Activated CD8-positive, alpha-beta T cell treated with anti-CD3 and anti-CD28 coated beads for 36 hours (primary cell): ENCODE results near the gene PARD6B. TPM values are rescaled to one million over a fixed set of nuclear protein-coding genes. Genes with fewer than 3 reads are reported as not detected.

Experiments used
- ATAC-seq: fragments of 200-7000 bp; cut with Tn5 transposase; one replicate; pipeline ENCODE4 v1.10.0; 2021; ENCODE audit warnings: mild to moderate bottlenecking, moderate library complexity
- CTCF ChIA-PET: fragments of 350-600 bp; sonication (Branson Sonifier 250); formaldehyde crosslinking; loops from one replicate; lab custom pipeline; 2021; ENCODE audit warnings: antibody characterized with exemption; lab: Charles Lee
- POLR2A ChIA-PET: fragments of 350-600 bp; sonication (Branson Sonifier 250); formaldehyde crosslinking; loops from one replicate; lab custom pipeline; 2021; ENCODE audit warnings: antibody characterized with exemption; lab: Charles Lee
- DNase-seq: peaks from one replicate; pipeline ENCODE4 v3.0.0-alpha.2; 2020
- H3K27ac Mint-ChIP-seq: one replicate; pipeline ENCODE4 v1.8.0; 2021; ENCODE audit warnings: mild to moderate bottlenecking, mixed read lengths
- H3K27me3 Mint-ChIP-seq: one replicate; pipeline ENCODE4 v1.8.0; 2021; ENCODE audit warnings: mixed read lengths
- H3K36me3 Mint-ChIP-seq: one replicate; pipeline ENCODE4 v1.8.0; 2021; ENCODE audit warnings: low read depth, mixed read lengths
- H3K4me1 Mint-ChIP-seq: one replicate; pipeline ENCODE4 v1.8.0; 2021; ENCODE audit warnings: low read depth, mixed read lengths
- H3K4me3 Mint-ChIP-seq: one replicate; pipeline ENCODE4 v1.8.0; 2021; ENCODE audit warnings: mild to moderate bottlenecking, moderate library complexity, mixed read lengths
- H3K9me3 Mint-ChIP-seq: one replicate; pipeline ENCODE4 v1.8.0; 2021; ENCODE audit warnings: mixed read lengths
- CTCF ChIP-seq: fragments of 200-600 bp; IDR thresholded peaks from one replicate; pipeline ENCODE4 v1.8.0; 2022; ENCODE audit warnings: antibody characterized with exemption, mild to moderate bottlenecking
- intact Hi-C: fragments of 100-400 bp; cut with micrococcal nuclease; formaldehyde crosslinking; loops from one replicate; pipeline ENCODE4 v1.10.0; 2022
- total RNA-seq, 2 experiments: library from RNA; stranded (reverse); gene quantifications; one replicate each; pipeline ENCODE4 v1.2.3, GENCODE V29; 2021

PARD6B gene
- total RNA-seq, 2 experiments from 2014 or later: 4.7 to 6.6 TPM

- H3K27ac Mint-ChIP-seq: no peak overlapping the region
- TF ChIP-seq CTCF: no peak
- ChIA-PET CTCF (no interaction called here), POLR2A (no interaction called here)
- no peaks in the 10 kb centered on the region for H3K36me3 Mint-ChIP-seq
- no peak overlapping the region for H3K4me3 Mint-ChIP-seq
- intact Hi-C loops: no loop called here
- no peak for ATAC-seq
- no peaks in the 10 kb centered on the region for H3K9me3 Mint-ChIP-seq
- H3K4me1 Mint-ChIP-seq: no peaks in the 10 kb centered on the region
- DNase-seq: no peak
- H3K27me3 Mint-ChIP-seq: no peaks in the 10 kb centered on the region
Observed at GRCh38 chr20:50720026-50720425, 11.4 kb upstream of the PARD6B start.

GRCh38 chr20:50720582-50720981 lies 10.8 kb upstream of the PARD6B start:
- intact Hi-C loops: no loop called here
- ATAC-seq: no peak
- TF ChIP-seq CTCF: no peak

GRCh38 chr20:50721881-50722281 lies 9.5 kb upstream of the PARD6B start:
- Mint-ChIP-seq H3K4me1 (peaks cover 4% of the 10 kb centered on the region), H3K36me3 (no peaks in the 10 kb centered on the region), H3K9me3 (no peaks in the 10 kb centered on the region), H3K27me3 (no peaks in the 10 kb centered on the region), H3K27ac (no peak overlapping the region), H3K4me3 (no peak overlapping the region)
- DNase-seq: no peak
- POLR2A ChIA-PET: interaction anchor here (1.0 kb wide), 1 partner anchor 10 kb away, joined by 3 read pairs; the partner anchor contains the start of gene PARD6B
- no peak for ATAC-seq
- TF ChIP-seq CTCF: no peak
- CTCF ChIA-PET: no interaction called here
- intact Hi-C loops: no loop called here

More at GRCh38 chr20:50720582-50720981, 10.8 kb upstream of the PARD6B start:
- H3K27me3 Mint-ChIP-seq: no peaks in the 10 kb centered on the region
- POLR2A ChIA-PET: no interaction called here
- no peak for DNase-seq
- no peak overlapping the region for H3K27ac Mint-ChIP-seq
- no peaks in the 10 kb centered on the region for H3K36me3 Mint-ChIP-seq
- H3K4me3 Mint-ChIP-seq: no peak overlapping the region
- H3K9me3 Mint-ChIP-seq: no peaks in the 10 kb centered on the region
- CTCF ChIA-PET: no interaction called here
- H3K4me1 Mint-ChIP-seq: no peaks in the 10 kb centered on the region

GRCh38 chr20:50722424-50723155 lies 8.8 kb upstream of the PARD6B start:
- H3K4me1 Mint-ChIP-seq: peaks cover 10% of the 10 kb centered on the region
- intact Hi-C loops: no loop called here
- ChIA-PET CTCF (no interaction called here), POLR2A (interaction anchor here (1.0 kb wide), 1 partner anchor 9 kb away, joined by 3 read pairs; the partner anchor contains the start of gene PARD6B)
- H3K27me3 Mint-ChIP-seq: no peaks in the 10 kb centered on the region
- no peak for TF ChIP-seq CTCF
- DNase-seq (no peak), ATAC-seq (no peak)
- no peaks in the 10 kb centered on the region for H3K36me3 Mint-ChIP-seq
- H3K4me3 Mint-ChIP-seq: no peak overlapping the region
- no peaks in the 10 kb centered on the region for H3K9me3 Mint-ChIP-seq
- H3K27ac Mint-ChIP-seq: no peak overlapping the region

- no peak overlapping the region for H3K27ac Mint-ChIP-seq
- no peak overlapping the region for H3K4me3 Mint-ChIP-seq
- DNase-seq: no peak
- POLR2A ChIA-PET: interaction anchor here (1.0 kb wide), 1 partner anchor 209 kb away, joined by 3 read pairs; no protein-coding TSS in a partner anchor
- no peak for TF ChIP-seq CTCF
- no peaks in the 10 kb centered on the region for H3K36me3 Mint-ChIP-seq
- no peaks in the 10 kb centered on the region for H3K27me3 Mint-ChIP-seq
- intact Hi-C loops: no loop called here
- CTCF ChIA-PET: no interaction called here
- H3K4me1 Mint-ChIP-seq: peaks cover 10% of the 10 kb centered on the region
- no peak for ATAC-seq
- H3K9me3 Mint-ChIP-seq: no peaks in the 10 kb centered on the region
Observed at GRCh38 chr20:50723672-50724071, 7.7 kb upstream of the PARD6B start.
